CD14-positive monocyte (primary cell): ENCODE data around the gene HIF3A. TPM values are rescaled to one million over a fixed set of nuclear protein-coding genes. Genes with fewer than 3 reads are reported as not detected.

Experiments
- DNase-seq, 3 donors: peaks; one replicate each; pipeline ENCODE4 v3.0.0-alpha.2; 2011 to 2022
- H2AFZ ChIP-seq: 2 replicates; pipeline ENCODE4 v1.6.0; 2012; ENCODE audit warnings: mild to moderate bottlenecking, low read depth, low read length, inconsistent platforms; ENCODE audit not compliant: insufficient read depth, poor library complexity, severe bottlenecking
- H3K27ac ChIP-seq, 2 donors: 1 replicate in 1 of 2; 2 replicates in 1 of 2; pipeline ENCODE4 v1.5.1; 2012 to 2013; ENCODE audit warnings: low read length in 2 of 2, control low read depth in 1 of 2, inconsistent platforms in 1 of 2, low read depth in 1 of 2, mild to moderate bottlenecking in 1 of 2
- H3K27me3 ChIP-seq, 2 donors: one replicate each; pipeline versions ENCODE4 v1.6.0 to v1.6.1; 2011 to 2013; ENCODE audit warnings: low read length in 2 of 2; ENCODE audit not compliant: control insufficient read depth in 2 of 2, insufficient read depth in 2 of 2
- H3K36me3 ChIP-seq, 2 donors: replicated peaks in 1 of 2; 1 replicate in 1 of 2; 2 replicates in 1 of 2; pipeline versions ENCODE4 v1.5.1 to v1.6.1; 2012 to 2013; ENCODE audit warnings: low read length in 2 of 2, control low read depth in 1 of 2, inconsistent platforms in 1 of 2, mild to moderate bottlenecking in 1 of 2; ENCODE audit not compliant: insufficient read depth in 2 of 2, control insufficient read depth in 1 of 2
- H3K4me1 ChIP-seq, 2 donors: 1 replicate in 1 of 2; 2 replicates in 1 of 2; pipeline versions ENCODE4 v1.5.1 to v1.6.1; 2012 to 2013; ENCODE audit warnings: low read length in 2 of 2, control low read depth in 1 of 2, inconsistent platforms in 1 of 2, mild to moderate bottlenecking in 1 of 2, moderate library complexity in 1 of 2; ENCODE audit not compliant: insufficient read depth in 2 of 2, control insufficient read depth in 1 of 2
- H3K4me2 ChIP-seq: replicated peaks from 2 replicates; pipeline ENCODE3; 2012; ENCODE audit warnings: low read length, moderate library complexity, mild to moderate bottlenecking; ENCODE audit not compliant: poor library complexity, severe bottlenecking; ENCODE audit errors: extremely low read depth
- H3K4me3 ChIP-seq, 3 experiments: fragments of 200-600 bp in 1 of 3; sonication (generic) in 1 of 3; replicated peaks in 1 of 3; 1 replicate in 2 of 3; 2 replicates in 1 of 3; pipeline ENCODE4 v1.5.1; 2011 to 2013; ENCODE audit warnings: low read length in 3 of 3, mild to moderate bottlenecking in 3 of 3, control low read depth in 2 of 3, low read depth in 2 of 3, inconsistent platforms in 1 of 3, moderate library complexity in 1 of 3
- H3K79me2 ChIP-seq: 2 replicates; pipeline ENCODE4 v1.6.0; 2012; ENCODE audit warnings: mild to moderate bottlenecking, control low read depth, inconsistent platforms, low read length, moderate library complexity; ENCODE audit not compliant: insufficient read depth
- H3K9ac ChIP-seq: 2 replicates; pipeline ENCODE4 v1.6.0; 2017; ENCODE audit warnings: low read length, mild to moderate bottlenecking; ENCODE audit not compliant: insufficient read depth, poor library complexity, severe bottlenecking
- H3K9me3 ChIP-seq, 2 donors: replicated peaks in 1 of 2; 1 replicate in 1 of 2; 2 replicates in 1 of 2; pipeline versions ENCODE4 v1.5.1 to v1.6.1; 2012 to 2013; ENCODE audit warnings: low read length in 2 of 2, control low read depth in 1 of 2; ENCODE audit not compliant: control insufficient read depth in 1 of 2, insufficient read depth in 1 of 2
- H4K20me1 ChIP-seq: 2 replicates; pipeline ENCODE4 v1.6.0; 2012; ENCODE audit warnings: mild to moderate bottlenecking, low read length, control low read depth, moderate library complexity; ENCODE audit not compliant: insufficient read depth
- H3K27ac Mint-ChIP-seq, 7 donors: one replicate each; pipeline ENCODE4 v1.8.0; 2020; ENCODE audit warnings: mild to moderate bottlenecking in 7 of 7, mixed read lengths in 7 of 7, moderate library complexity in 6 of 7, inconsistent platforms in 2 of 7
- H3K27me3 Mint-ChIP-seq, 3 donors: one replicate each; pipeline ENCODE4 v1.8.0; 2021 to 2022; ENCODE audit warnings: low read depth in 3 of 3, mild to moderate bottlenecking in 3 of 3, mixed read lengths in 3 of 3, moderate library complexity in 3 of 3, inconsistent platforms in 1 of 3
- H3K36me3 Mint-ChIP-seq, 2 donors: one replicate each; pipeline ENCODE4 v1.8.0; 2020; ENCODE audit warnings: mixed read lengths in 2 of 2, inconsistent platforms in 1 of 2, mild to moderate bottlenecking in 1 of 2
- H3K4me1 Mint-ChIP-seq: one replicate; pipeline ENCODE4 v1.8.0; 2020; ENCODE audit warnings: mild to moderate bottlenecking, mixed read lengths
- H3K4me3 Mint-ChIP-seq, 2 donors: one replicate each; pipeline ENCODE4 v1.8.0; 2020; ENCODE audit warnings: mild to moderate bottlenecking in 2 of 2, mixed read lengths in 2 of 2, moderate library complexity in 1 of 2
- H3K9me3 Mint-ChIP-seq, 7 donors: one replicate each; pipeline ENCODE4 v1.8.0; 2020 to 2022; ENCODE audit warnings: mixed read lengths in 7 of 7, mild to moderate bottlenecking in 6 of 7, moderate library complexity in 6 of 7, inconsistent platforms in 2 of 7
- CTCF ChIP-seq: fragments of 200-600 bp; IDR thresholded peaks from one replicate; pipeline ENCODE4 v1.8.0; 2022; ENCODE audit warnings: antibody characterized with exemption, mild to moderate bottlenecking
- WGBS: methylation state at CpG from one replicate; pipeline ENCODE4 v1.1.5; 2013; ENCODE audit warnings: missing lambda C conversion rate; ENCODE audit not compliant: insufficient coverage; 5-methylcytosine and 5-hydroxymethylcytosine counted together
- intact Hi-C, 2 donors: fragments of 100-400 bp; cut with micrococcal nuclease; formaldehyde crosslinking; loops; one replicate each; pipeline versions ENCODE4 v1.15.0 to v1.15.1; 2023
- polyA minus RNA-seq: library from RNA; depleted of rRNA, polyadenylated mRNA; stranded (reverse); fragments of >200 nt; gene quantifications from 2 replicates; pipeline ENCODE4 v1.2.3, GENCODE V29; 2012
- polyA plus RNA-seq, 3 donors: library from polyadenylated mRNA; depleted of rRNA in 1 of 3; unstranded in 2 of 3; stranded (reverse) in 1 of 3; fragments of 300-500 nt in 2 of 3; fragments of >200 nt in 1 of 3; fragmentation: Illumina TruSeq in 2 of 3; gene quantifications; 1 replicate in 2 of 3; 2 replicates in 1 of 3; pipeline ENCODE4 v1.2.3, GENCODE V29; 2012 to 2021
- total RNA-seq, 12 experiments: library from RNA in 1 of 12; stranded (reverse) in 1 of 12; fragments of 120-200 nt in 1 of 12; gene quantifications; one replicate each; pipeline ENCODE4 v1.2.4 and lab custom pipeline; 2013 to 2026; ENCODE audit warnings: mixed read lengths in 6 of 12, inconsistent platforms in 1 of 12

Gene HIF3A
- total RNA-seq (2013) = 0.40 TPM
- polyA plus RNA-seq = not detected
- polyA minus RNA-seq = not detected in 2 replicates
- total RNA-seq (lab: John Stamatoyannopoulos, UW) = 0 to 2.8 (median 0.04) reads per million in 11 experiments

GRCh38 chr19:46296722-46297461, at the start of gene HIF3A:
Gene HIF3A (plus strand): TSS chr19:46297042. CDS start chr19:46297077, 35 bp downstream.
- no peak within 1 kb of the TSS for H3K9ac ChIP-seq
- peaks cover 11 to 32% of the 10 kb centered on the region in 2 donors for H3K27me3 ChIP-seq
- 3% methylated on average over 11 of the region's 46 CpGs for WGBS

More at GRCh38 chr19:46296722-46297461, at the start of gene HIF3A:
- H3K9me3 Mint-ChIP-seq = peaks cover 0 to 6% (median 3%) of the 10 kb centered on the region in 7 donors
- Histone ChIP-seq H3K36me3 (no peaks in the 10 kb centered on the region), H3K79me2 (no peaks in the 10 kb centered on the region), H3K27ac (no peak within 1 kb of the TSS), H3K9me3 (peaks cover 0 to 4% of the 10 kb centered on the region in 2 donors), H4K20me1 (no peaks in the 10 kb centered on the region), H3K4me3 (no peak within 1 kb of the TSS), H3K4me2 (no peak within 1 kb of the TSS), H3K4me1 (peaks cover 10% of the 10 kb centered on the region in 2 donors), H2AFZ (no peak within 1 kb of the TSS)
- H3K27ac Mint-ChIP-seq = no peak within 1 kb of the TSS
- H3K4me3 Mint-ChIP-seq = peak within 1 kb of the TSS in 1 of 2 donors; percentile 63
- intact Hi-C loops = no loop called here
- peaks cover 27 to 58% (median 45%) of the 10 kb centered on the region in 3 donors for H3K27me3 Mint-ChIP-seq
- H3K36me3 Mint-ChIP-seq = no peaks in the 10 kb centered on the region
- no peak for TF ChIP-seq CTCF
- DNase-seq = no peak
- peaks cover 14% of the 10 kb centered on the region for H3K4me1 Mint-ChIP-seq
